SHP77 treated with DMSO at 0.1 percent for 48 hours (cell line): ENCODE measurements around the gene DPEP2.
"Not testable (repeated sequence)": the region's sequence is repeated elsewhere in the genome, so short reads cannot be mapped to it uniquely, and the experiment has no call there.

Source experiments
- DNase-seq: peaks from one replicate; lab custom pipeline; 2025; lab: John Stamatoyannopoulos, UW

DPEP2 gene, protein sequence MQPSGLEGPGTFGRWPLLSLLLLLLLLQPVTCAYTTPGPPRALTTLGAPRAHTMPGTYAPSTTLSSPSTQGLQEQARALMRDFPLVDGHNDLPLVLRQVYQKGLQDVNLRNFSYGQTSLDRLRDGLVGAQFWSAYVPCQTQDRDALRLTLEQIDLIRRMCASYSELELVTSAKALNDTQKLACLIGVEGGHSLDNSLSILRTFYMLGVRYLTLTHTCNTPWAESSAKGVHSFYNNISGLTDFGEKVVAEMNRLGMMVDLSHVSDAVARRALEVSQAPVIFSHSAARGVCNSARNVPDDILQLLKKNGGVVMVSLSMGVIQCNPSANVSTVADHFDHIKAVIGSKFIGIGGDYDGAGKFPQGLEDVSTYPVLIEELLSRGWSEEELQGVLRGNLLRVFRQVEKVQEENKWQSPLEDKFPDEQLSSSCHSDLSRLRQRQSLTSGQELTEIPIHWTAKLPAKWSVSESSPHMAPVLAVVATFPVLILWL

DNA sequence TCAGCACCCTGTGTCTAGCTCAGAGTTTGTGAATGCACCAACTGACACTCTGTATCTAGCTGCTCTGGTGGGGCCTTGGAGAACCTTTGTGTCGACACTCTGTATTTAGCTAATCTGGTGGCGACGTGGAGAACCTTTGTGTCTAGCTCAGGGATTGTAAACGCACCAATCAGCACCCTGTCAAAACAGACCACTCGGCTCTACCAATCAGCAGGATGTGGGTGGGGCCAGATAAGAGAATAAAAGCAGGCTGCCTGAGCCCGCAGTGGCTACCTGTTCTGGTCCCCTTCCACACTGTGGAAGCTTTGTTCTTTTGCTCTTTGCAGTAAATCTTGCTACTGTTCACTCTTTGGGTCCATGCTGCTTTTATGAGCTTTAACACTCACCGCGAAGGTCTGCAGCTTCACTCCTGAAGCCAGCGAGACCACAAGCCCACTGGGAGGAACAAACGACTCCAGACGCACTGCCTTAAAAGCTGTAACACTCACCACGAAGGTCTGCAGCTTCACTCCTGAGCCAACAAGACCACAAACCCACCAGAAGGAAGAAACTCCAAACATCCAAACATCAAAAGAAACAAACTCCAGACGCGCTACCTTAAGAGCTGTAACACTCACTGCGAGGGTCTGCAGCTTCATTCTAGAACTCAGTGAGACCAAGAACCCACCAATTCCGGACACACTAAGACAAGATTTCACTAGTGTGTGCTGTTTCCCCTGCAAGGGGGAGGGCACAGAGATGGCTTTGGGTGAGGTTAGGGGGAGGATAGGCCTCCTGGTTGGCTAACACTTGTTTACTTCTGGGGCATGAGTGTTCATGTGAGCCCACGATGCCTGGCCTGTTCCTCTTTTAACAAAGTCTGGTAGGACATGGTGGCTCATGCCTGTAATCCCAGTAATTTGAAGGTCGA, at the start of gene DPEP2:
TSS of gene DPEP2 (minus strand) at position 706 of the 910 bp plus-strand sequence. CDS start 6,272 bp downstream, outside the sequence.
- DNase-seq = not testable (repeated sequence)

DNA sequence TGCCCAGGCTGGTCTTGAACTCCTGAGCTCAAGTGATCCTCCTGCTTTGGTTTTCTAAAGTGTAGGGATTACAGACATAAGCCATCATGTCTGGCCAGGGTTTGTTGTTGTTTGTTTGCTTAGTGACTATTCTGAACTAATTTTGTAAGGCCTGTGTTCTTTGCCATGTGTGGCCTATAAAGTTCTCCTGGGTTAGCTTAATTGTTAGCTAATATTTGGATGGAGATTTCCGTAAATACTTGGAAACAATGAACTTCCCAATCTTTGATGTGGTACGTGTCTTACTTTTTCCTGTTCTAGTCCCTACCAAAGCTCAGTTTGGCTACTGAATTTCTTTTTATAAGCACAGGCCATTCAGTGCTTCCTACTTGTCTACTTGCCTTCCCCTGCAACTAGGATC, 48.7 kb upstream of the DPEP2 start:
- no peak for DNase-seq

DNA sequence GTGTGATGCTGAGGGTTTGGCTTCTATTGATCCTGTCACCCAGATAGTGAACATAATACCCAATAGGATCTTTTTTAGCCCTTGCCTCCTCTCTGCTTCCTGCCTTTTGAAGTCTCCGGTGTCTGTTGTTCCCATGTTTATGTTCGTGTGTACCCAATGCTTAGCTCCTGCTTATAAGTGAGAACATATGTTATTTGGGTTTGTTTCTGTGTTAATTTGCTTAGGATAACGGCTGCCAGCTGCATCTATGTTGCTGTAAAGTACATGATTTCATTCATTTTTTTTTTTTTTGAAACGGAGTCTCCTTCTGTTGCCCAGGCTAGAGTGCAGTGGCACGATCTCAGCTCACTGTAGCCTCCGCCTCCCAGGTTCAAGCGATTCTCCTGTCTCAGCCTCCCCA, 46.8 kb upstream of the DPEP2 start:
- DNase-seq = no peak

DNA sequence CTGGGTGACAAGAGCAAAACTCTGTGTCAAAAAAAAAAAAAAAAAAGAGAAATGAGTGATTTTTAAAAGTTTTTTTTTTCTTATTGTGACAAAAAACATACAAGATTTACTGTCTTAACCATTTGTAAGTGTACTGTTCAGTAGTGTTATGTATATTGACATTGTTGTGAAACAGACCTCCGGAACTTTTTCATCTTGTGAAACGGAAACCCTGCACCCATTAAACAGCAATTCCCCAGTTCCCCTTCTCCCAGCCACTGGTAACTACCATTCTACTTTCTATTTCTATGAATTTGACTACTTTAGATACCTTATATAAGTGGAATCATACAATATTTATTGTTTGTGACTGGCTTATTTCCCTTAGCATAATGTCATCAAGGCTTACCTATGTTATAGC, 42.5 kb upstream of the DPEP2 start:
- no peak for DNase-seq

DNA sequence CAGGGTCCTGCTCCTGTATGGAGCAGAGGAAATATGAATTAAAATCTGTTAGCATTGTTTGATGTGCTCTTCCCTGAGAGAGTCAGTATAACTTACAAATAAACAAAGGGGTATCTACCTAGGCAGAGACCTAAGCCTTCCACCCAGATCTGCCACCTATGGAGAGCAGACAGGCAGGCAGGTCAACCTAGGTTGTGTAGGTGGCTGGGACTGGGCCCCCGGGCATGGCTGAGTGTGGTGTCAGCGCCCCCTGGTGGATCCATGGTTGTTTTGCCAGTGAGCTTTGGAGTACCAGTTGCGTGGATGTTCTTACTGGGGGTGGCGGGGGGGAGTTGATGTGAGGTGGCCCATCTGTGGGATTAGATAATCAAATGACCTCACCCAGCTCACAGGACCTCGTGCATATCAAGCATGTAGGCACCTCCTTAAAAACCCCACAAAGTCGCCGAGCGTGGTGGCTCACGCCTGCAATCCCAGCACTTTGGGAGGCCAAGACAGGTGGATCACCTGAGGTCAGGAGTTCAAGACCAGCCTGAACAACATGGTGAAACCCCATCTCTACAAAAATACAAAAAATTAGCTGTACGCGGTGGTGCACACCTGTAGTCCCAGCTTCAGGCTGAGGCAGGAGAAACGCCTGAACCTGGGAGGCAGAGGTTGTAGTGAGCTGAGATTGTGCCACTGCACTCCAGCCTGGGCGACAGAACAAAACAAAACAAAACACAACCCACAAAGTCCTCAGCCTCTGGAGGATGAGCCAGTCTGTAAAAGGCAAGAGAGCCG, 41.4 kb upstream of the DPEP2 start:
- DNase-seq = peak; percentile 23

DNA sequence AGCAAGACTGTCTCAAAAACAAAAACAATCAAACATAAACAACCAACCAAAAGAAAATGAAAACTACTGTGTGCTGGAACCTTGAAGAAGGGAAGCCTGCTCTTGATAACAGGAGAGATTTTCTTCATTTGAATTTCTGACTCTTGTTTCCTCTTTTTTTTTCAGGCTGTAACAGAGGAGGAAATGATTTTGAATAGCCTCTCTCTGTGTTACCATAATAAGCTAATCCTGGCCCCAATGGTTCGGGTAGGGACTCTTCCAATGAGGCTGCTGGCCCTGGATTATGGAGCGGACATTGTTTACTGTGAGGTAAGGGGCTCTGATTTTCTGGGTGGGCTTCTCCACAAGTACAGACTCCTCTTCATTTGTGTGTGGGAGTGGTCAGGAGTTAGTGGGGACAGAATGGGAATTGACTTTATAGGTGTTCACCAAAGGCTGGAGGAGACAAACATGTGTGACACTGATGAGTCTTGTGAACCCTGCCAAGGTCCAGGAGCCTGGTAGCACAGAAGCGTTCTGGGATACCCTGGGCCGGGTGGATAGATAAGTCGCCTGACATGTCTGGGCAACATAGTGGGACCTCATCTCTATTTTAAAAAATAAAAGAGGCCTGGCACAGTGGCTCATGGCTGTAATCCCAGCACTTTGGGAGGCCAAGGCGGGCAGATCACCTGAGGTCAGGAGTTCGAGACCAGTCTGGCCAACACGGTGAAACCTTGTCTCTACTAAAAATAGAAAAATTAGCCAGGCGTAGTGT, 38.7 kb upstream of the DPEP2 start:
- DNase-seq = no peak

DNA sequence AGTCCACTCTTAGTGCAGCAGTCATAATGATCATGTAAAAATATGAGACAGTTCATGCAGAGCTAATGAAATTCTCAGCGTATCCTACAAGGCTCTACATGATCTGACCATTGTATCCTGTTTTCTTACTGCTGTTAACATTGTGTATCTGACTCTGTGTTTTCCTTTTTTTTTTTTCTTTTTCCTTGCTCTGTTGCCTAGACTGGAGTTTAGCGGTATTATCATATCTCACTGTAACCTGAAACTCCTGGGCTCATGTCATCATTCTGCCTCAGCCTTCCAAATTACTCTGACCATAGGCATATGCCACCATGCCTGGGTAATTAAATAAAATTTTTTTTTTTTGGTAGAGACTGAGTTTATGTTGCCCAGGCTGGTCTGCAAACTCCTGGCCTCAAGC, 35.9 kb upstream of the DPEP2 start:
- DNase-seq = no peak

DNA sequence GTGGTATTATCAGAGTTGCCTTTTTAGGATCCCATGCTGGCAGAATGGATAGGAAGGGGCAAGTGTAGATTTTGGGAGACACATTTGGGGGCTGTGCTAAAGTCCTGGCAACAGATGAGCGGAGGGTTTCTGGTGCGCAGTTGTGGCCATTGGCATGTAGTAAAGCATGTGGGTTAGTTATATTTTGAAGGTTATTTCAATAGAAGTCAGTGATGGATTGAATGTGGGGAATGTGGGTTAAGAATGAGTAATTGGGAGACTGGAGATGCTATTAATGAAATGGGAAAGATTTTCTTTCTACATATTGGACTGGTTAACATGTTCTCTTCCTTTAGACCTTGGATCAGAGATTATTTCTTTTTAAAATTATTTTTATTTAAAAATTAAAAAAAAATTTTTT, 33.8 kb upstream of the DPEP2 start:
- DNase-seq = no peak

DNA sequence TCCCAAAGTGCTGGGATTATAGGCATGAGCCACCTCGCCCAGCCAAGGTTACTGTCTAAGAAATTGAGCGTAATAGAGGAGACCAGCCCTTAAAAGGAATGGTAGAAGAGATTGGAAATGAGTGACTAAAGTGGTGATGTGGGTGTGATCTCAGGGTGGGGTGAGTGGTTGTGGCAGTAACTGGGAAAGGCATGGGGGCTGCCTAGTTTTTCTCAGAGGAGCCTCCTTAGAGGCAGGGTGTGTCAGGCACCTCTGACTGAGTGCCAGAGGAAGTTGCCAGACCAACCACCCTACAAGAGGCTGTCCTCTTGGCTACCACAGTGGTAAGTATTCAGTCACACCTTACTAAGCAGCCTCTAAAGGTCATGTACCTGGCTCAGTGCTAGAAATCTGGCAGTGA, 32.7 kb upstream of the DPEP2 start:
- DNase-seq = no peak

DNA sequence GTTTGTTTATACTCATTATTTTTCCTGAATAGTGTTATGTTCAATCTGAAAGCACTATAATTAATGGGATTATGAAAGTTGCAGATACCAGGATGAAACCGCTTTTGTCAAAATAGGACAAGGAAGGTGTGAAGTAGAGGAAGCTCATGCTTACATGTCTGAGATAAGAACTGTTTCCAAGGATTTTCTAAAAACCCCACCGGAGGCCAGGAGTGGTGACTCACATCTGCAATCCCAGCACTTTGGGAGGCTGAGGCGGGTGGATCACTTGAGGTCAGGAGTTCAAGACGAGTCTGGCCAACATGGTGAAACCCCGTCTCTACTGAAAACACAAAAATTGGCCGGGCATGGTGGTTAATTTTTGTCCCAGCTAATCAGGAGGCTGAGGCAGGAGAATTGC, 30.8 kb upstream of the DPEP2 start:
- DNase-seq = not testable (repeated sequence)

DNA sequence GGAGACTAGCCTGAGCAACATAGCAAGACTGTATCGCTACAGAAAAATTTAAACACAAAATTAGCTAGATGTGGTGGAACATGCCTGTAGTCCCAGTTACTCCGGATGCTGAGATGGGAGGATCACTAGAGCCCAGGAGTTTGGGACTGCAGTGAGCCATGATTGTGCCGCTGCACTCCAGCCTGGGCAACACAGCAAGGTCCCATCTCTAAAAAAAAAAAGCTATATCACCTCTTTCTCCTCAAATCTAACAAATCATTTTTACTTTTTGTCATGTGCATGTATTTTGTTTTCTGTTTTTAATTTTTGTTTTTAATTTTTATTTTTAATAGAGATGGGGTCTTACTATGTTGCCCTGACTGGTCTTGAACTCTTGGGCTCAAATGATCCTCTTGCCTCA, 29.7 kb upstream of the DPEP2 start:
- DNase-seq = no peak

DNA sequence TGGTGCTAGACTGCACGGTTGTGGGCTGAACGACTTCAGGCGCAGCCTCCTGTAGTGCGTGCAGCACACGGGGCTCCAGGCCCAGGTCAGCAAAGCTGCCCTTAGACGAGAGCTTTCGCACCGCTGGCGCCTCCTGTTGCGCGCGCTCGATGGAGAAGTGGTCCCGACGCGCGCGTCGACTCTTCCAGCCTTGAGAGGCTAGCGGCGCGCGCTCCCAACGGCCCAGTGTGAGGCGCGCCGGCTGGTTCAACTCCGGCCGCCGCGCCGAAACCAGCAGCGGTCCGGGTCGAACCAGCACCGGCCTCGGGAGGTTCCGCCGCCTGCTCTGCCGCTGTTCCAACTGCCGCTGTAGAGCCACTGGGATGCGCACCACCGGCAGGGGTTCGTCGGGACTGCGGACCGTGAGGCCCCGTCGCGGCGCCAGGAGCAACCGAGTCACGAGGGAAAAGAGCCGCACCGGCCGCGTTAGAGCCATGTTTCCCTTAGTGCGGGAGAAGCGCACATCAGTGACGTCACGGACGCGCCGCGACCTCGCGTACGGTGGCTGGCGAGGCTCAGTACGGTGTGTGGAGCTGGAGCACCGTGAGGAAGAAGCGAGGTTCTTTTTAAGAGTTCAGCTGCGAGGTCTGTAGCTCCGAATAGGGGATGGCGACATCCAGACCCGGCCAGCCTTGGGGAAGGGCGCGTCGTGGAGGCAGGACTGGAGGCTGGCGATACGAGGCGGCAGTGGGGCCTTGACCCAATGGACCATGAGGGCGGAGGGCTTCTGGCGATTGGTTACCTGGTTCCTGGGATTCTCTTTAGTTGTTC, 23.6 kb upstream of the DPEP2 start, which contains the start of the genes DDX28 and DUS2:
TSS of gene DDX28 (minus strand) at position 505 of the 810 bp plus-strand sequence. CDS start at position 475, 30 bp downstream.
TSS of gene DUS2 (plus strand) at position 557 of the 810 bp plus-strand sequence. CDS start 14,740 bp downstream, outside the sequence.
- peak; percentile 19 for DNase-seq

DNA sequence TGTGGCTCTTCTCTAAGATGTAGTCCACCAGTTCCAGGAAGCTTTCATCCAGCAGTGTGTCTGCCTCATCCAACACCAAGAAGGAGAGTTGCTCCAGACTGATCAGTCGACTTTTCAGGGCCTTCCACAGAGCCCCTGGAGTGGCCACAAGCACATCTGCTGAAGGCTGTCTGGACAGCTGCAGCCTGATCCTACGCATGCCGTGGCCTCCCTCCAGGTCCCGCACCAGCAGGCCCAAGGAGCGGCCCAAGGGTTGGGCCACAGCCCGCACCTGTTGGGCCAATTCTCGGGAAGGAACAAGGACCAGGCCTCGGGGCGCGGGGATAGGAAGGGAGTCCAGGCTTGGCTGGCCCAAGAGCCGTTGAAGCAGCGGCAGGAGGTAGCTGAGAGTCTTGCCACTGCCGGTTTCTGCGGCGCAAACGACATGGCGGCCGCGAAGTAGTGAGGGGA, 23.0 kb upstream of the DPEP2 start:
- no peak for DNase-seq

DNA sequence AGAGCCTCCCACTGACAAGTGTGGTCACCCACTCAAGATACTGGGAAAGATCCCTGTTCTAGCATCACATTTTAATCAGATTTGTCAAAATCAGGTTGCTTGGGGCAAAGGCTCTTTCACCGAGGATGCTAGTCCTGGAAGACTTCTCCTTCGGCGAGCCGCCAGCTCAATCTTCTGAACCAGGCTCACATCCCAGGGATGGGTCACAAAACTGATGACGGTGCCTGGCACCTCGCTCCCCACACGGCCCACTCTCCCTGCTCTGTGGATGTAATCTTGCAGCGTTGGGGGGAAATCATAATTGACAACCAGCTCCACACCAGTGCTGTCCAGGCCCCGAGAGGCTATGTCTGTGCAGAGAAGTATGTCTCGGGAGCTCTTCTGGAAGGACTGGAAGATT, 22.2 kb upstream of the DPEP2 start:
- DNase-seq = no peak

DNA sequence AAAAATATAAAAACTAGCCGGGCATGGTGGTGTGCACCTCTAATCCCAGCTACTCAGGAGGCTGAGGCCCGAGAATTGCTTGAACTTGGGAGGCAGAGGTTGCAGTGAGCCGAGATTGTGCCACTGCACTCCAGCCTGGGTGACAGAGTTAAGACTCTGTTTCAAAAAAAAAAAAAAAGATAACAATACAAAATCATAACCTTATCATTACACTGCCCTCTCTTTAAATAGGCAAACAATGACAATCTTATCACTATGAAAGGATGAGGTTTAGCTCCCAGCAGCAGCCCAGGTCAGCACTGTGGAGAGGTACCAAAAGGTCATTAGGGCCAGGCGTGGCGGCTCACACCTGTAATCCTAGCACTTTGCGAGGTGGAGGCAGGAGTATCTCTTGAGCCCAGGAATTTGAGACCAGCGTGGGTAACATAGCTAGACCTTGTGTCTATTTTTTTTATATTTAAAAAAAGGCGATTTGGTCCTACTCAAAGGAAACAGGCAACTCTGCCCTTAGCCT, 19.9 kb upstream of the DPEP2 start:
- DNase-seq = no peak

DNA sequence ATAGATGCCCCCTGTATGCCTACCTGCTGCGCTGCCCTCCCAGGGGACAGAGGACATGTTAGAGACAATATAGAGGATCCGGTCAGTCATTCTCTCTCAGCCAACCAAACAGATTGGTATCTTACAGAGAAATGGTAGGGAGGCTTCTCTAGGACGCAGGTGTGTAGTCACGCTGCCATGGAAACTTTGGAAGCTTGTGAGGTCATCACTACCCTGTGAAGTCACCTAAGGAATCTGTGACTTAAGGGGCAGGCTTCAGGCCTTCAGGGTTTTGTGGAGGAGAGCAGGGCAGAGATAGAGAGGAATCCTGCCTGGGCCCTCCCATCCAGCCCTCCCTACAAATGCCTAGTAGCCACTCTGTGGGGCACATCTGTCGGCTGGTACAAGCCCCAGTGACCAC, 16.4 kb upstream of the DPEP2 start, which contains the start of gene DPEP2NB:
TSS of gene DPEP2NB (minus strand) at position 231 of the 400 bp plus-strand sequence. CDS start at position 90, 141 bp downstream.
- DNase-seq = no peak

DNA sequence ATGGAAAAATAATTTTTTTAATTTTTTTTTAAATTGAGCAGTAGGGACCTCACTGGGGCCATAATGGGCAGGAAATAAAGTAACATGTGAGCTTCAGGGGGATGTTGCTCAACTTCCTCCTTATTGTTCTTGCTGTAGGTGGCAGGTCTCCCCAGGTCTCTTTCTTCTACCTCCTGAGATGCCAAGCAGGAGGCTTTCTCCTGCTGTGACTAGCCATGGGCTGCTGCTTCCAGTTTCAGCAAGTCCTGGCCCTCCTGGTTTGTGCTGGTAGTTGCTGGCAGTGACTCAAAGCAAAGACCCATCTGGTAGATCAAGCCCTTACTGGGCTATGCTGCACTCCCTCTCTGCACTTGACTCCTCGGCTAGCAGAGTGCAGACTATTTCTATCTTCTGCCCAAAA, 14.2 kb upstream of the DPEP2 start:
- DNase-seq = no peak

DNA sequence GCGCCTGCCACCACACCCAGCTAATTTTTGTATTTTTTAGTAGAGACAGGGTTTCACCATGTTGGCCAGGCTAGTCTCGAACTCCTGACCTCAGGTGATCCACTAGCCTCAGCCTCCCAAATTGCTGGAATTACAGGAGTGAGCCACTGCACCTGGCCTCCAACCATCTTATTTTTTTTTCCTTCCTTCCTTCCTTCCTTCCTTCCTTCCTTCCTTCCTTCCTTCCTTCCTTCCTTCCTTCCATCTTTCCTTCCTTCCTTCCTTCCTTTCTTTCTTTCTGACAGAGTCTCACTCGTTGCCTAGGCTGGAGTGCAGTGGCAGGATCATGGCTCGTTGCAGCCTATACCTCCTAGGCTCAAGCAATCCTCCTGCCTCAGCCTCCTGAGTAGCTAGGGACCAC, 10.6 kb upstream of the DPEP2 start:
- DNase-seq = not testable (repeated sequence)

DNA sequence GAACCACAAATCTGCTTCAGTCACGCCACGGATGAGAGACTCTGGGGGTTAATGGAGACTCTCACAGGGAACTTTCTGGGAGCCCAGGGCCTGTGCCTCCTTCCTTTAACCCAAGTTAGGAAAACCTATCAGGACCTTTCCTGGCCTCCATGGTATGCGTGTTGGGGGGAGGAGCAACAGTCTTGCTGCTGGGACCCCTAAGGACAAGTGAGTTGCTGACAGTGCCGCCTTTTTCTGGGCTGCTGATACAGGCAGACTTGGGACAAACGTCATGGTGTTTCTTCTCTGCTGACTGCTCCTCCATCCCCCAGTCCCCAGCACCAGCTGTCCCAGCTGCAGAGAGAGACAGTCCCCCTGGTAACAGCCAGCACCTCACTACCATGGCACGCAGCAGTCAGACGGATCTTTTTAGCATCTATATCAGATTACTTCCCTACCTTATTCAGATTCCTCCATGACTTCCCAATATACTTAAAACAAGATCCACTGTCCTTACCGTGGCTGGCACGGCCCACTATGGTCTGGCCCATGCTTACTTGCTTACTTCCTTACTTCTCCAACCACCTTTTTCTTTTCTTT, 10.0 kb upstream of the DPEP2 start:
- no peak for DNase-seq
